Measurements from ENCODE around the gene PDE4B. TPM values are rescaled to one million over a fixed set of nuclear protein-coding genes. Genes with fewer than 3 reads are reported as not detected.

PDE4B gene
- total RNA-seq, 2 donors from 2014 or later = 114 to 132 TPM

DNA sequence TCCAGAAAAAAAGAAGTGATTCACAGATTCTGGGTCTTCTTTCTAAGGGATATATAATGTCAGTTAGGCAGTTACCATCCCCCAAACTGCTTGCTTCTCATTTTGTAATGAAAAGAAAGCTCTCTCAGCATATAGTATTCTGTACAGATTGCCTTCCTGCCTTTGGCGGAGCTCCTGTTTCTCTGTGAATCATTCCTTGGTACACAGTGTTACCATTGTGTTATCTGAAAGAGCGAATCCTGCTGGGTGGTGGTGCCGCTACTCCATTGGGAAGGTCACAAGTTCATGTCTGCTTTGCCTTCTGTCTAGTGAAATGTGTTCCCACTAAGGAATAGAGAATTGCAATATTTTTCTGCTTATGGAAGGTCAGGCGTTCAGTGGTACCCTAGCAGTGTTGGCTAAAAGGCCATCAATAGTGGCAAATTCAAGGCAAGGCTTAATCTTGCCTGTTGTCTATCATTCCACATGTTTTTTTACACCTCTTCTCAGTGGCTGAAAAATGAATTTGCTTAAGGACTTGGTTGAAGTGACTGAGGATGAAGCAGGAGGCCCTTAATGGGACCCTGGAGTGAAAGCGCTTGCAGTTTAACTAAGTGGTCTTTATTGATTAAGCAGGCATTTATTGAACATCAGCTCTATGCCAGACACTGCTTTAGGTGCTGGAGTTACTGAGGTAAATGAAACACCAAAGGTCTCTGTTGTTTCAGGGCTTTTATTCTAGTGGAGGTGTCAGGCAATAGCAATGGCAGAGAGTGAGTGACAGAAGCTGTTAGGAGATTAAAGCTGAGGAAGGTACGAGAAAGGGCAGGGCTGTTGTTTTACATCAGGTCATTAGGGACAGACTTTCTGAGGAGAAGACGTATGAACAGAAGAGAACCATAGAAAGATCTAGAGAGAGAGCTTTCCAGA lies 186.7 kb downstream of the PDE4B start:
- H3K4me1 Mint-ChIP-seq = no peaks in the 10 kb centered on the region
- H3K36me3 Mint-ChIP-seq (ENCODE audit: low read depth) = no peaks in the 10 kb centered on the region
- no peak for DNase-seq
- H3K27me3 Mint-ChIP-seq = peaks cover 24% of the 10 kb centered on the region
- H3K4me3 Mint-ChIP-seq = no peak overlapping the region
- no peak for ATAC-seq
- no peak overlapping the region for H3K27ac Mint-ChIP-seq
- peaks cover 2% of the 10 kb centered on the region for H3K9me3 ChIP-seq (ENCODE audit: control insufficient read depth, low read length, poor library complexity, severe bottlenecking)

- ATAC-seq = no peak
Measured at GRCh38 chr1:65980237-65980636, 187.5 kb downstream of the PDE4B start.

GRCh38 chr1:65983500-65983899 lies 190.8 kb downstream of the PDE4B start:
- Mint-ChIP-seq H3K27me3 (peaks cover 25% of the 10 kb centered on the region), H3K4me1 (no peaks in the 10 kb centered on the region), H3K27ac (no peak overlapping the region), H3K36me3 (ENCODE audit: low read depth) (no peaks in the 10 kb centered on the region), H3K4me3 (no peak overlapping the region)
- DNase-seq (no peak), ATAC-seq (no peak)
- no peaks in the 10 kb centered on the region for H3K9me3 ChIP-seq (ENCODE audit: control insufficient read depth, low read length, poor library complexity, severe bottlenecking)

More at GRCh38 chr1:65980237-65980636, 187.5 kb downstream of the PDE4B start:
- peaks cover 2% of the 10 kb centered on the region for H3K9me3 ChIP-seq (ENCODE audit: control insufficient read depth, low read length, poor library complexity, severe bottlenecking)
- H3K27me3 Mint-ChIP-seq = peaks cover 25% of the 10 kb centered on the region
- no peak overlapping the region for H3K4me3 Mint-ChIP-seq
- no peak overlapping the region for H3K27ac Mint-ChIP-seq
- H3K36me3 Mint-ChIP-seq (ENCODE audit: low read depth) = no peaks in the 10 kb centered on the region
- H3K4me1 Mint-ChIP-seq = no peaks in the 10 kb centered on the region
- DNase-seq = no peak

DNA sequence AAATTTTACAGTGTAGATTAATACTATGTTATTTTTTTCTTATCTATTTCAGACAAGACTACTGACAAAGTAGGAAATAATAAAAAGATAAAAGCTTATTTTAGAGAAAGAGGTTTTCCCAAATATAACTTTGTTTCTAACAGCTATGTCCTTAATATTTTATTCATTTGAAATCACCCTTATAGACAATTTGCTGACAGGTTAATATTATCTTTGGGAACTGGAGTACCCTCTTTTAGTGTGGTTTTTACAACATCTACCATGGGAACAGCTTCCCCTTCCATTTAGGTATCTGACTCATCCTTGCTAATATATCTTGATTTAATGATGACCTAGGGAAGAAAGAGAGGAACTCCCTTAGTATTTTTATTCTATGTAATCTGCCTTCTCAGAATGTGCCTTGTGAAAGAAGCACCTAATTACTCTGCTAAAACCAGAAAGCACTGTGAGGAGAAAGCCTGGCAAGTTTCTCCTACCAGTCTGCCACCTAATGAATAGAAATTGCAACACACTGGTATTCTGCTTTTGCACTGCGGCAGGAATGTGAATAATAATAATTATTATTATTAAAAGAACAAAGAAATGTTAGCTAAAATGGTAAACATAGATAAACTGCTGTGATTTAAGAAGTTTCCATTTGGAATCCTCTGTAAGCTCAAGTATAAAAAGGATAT lies 192.8 kb downstream of the PDE4B start:
- DNase-seq (no peak), ATAC-seq (no peak)
- no peaks in the 10 kb centered on the region for H3K9me3 ChIP-seq (ENCODE audit: control insufficient read depth, low read length, poor library complexity, severe bottlenecking)
- H3K36me3 Mint-ChIP-seq (ENCODE audit: low read depth) = no peaks in the 10 kb centered on the region
- H3K4me1 Mint-ChIP-seq = no peaks in the 10 kb centered on the region
- no peak overlapping the region for H3K4me3 Mint-ChIP-seq
- peaks cover 20% of the 10 kb centered on the region for H3K27me3 Mint-ChIP-seq
- no peak overlapping the region for H3K27ac Mint-ChIP-seq

DNA sequence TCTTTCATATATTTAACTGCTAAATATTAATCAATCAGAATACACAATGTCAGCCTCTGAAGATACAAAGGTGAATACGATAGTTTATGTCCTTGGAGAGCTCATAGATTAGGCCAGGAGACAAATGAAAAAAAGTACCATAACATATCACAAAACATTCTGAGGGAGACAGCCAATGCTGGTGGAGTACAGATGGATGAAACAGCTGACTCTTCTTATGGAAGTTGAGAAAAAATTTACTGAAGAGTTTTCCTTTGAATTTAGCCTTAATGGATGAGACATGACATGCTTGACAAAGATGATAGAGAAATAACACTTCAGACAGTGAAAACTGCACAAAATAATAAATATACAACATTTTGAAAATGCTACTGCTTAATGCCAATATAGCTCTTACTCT lies 193.5 kb downstream of the PDE4B start:
- DNase-seq (no peak), ATAC-seq (no peak)
- no peaks in the 10 kb centered on the region for H3K36me3 Mint-ChIP-seq (ENCODE audit: low read depth)
- H3K4me3 Mint-ChIP-seq = no peak overlapping the region
- H3K27ac Mint-ChIP-seq = no peak overlapping the region
- no peaks in the 10 kb centered on the region for H3K4me1 Mint-ChIP-seq
- H3K27me3 Mint-ChIP-seq = peaks cover 23% of the 10 kb centered on the region
- no peaks in the 10 kb centered on the region for H3K9me3 ChIP-seq (ENCODE audit: control insufficient read depth, low read length, poor library complexity, severe bottlenecking)

DNA sequence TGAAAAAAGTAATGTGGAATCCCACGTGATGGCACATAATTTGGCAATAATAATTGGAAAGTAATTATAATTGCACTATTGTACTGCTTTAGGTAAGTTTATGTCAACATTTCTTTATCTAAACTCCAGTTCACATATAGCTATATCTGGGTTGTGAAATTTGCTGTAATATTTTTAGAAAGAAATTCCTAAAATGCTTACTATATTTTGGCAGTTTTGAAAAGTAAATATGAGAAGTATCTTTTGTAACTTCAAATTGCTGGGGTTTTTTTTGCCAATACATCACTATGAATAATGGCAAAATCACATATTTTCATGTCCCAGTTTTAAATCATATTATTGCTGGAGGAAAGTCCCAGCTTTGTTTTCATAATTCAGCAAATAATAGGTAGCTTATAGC lies 197.5 kb downstream of the PDE4B start:
- no peaks in the 10 kb centered on the region for H3K9me3 ChIP-seq (ENCODE audit: control insufficient read depth, low read length, poor library complexity, severe bottlenecking)
- DNase-seq = no peak
- no peak overlapping the region for H3K27ac Mint-ChIP-seq
- no peaks in the 10 kb centered on the region for H3K4me1 Mint-ChIP-seq
- H3K36me3 Mint-ChIP-seq (ENCODE audit: low read depth) = no peaks in the 10 kb centered on the region
- no peak overlapping the region for H3K4me3 Mint-ChIP-seq
- ATAC-seq = no peak
- H3K27me3 Mint-ChIP-seq = peaks cover 19% of the 10 kb centered on the region

GRCh38 chr1:65991694-65992093 lies 199.0 kb downstream of the PDE4B start:
- ATAC-seq (no peak), DNase-seq (no peak)
- H3K27ac Mint-ChIP-seq = no peak overlapping the region
- H3K36me3 Mint-ChIP-seq (ENCODE audit: low read depth) = no peaks in the 10 kb centered on the region
- peaks cover 26% of the 10 kb centered on the region for H3K27me3 Mint-ChIP-seq
- no peak overlapping the region for H3K4me3 Mint-ChIP-seq
- H3K9me3 ChIP-seq (ENCODE audit: control insufficient read depth, low read length, poor library complexity, severe bottlenecking) = no peaks in the 10 kb centered on the region
- H3K4me1 Mint-ChIP-seq = no peaks in the 10 kb centered on the region

DNA sequence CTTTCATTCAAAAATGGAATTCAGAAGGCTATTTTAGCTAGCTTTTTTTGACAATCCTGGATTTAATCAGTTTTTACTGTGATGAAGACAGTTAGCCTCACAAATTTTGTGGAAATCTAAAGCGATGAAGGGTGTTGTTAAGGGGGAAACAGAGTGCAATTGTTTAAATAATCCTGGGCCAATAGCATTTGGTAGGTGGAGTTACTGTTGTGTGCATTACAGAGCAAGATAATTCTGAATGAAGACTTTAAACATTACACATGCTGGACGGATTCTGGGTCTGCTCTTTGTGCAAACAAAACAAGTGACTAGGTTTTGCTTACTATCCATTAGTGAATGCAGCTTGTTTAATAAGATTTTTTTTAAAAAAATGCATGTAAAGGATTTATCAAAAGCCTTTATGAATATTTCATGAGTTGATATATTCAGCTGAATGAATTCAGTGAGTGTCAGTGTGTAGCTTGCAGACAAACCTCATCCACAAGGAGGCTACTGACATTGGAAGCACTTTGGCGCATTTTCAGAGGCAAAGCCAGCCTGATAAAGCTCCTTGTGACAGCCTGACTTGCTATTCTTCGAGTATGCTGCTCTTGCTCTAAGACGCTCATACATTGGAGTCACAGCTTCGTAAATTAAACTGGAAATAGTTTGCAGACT lies 199.6 kb downstream of the PDE4B start:
- peaks cover 29% of the 10 kb centered on the region for H3K27me3 Mint-ChIP-seq
- H3K9me3 ChIP-seq (ENCODE audit: control insufficient read depth, low read length, poor library complexity, severe bottlenecking) = no peaks in the 10 kb centered on the region
- DNase-seq (no peak), ATAC-seq (no peak)
- no peaks in the 10 kb centered on the region for H3K4me1 Mint-ChIP-seq
- H3K4me3 Mint-ChIP-seq = no peak overlapping the region
- no peak overlapping the region for H3K27ac Mint-ChIP-seq
- H3K36me3 Mint-ChIP-seq (ENCODE audit: low read depth) = no peaks in the 10 kb centered on the region

- no peak overlapping the region for H3K27ac Mint-ChIP-seq
- no peaks in the 10 kb centered on the region for H3K9me3 ChIP-seq (ENCODE audit: control insufficient read depth, low read length, poor library complexity, severe bottlenecking)
- DNase-seq (no peak), ATAC-seq (no peak)
- no peaks in the 10 kb centered on the region for H3K36me3 Mint-ChIP-seq (ENCODE audit: low read depth)
- H3K27me3 Mint-ChIP-seq = peaks cover 35% of the 10 kb centered on the region
- no peak overlapping the region for H3K4me3 Mint-ChIP-seq
- H3K4me1 Mint-ChIP-seq = no peaks in the 10 kb centered on the region
Measured at GRCh38 chr1:65992831-65993271, 200.2 kb downstream of the PDE4B start.

GRCh38 chr1:65994223-65994622 lies 201.5 kb downstream of the PDE4B start:
- ATAC-seq (no peak), DNase-seq (no peak)
- no peaks in the 10 kb centered on the region for H3K4me1 Mint-ChIP-seq
- H3K4me3 Mint-ChIP-seq = no peak overlapping the region
- H3K27ac Mint-ChIP-seq = no peak overlapping the region
- no peaks in the 10 kb centered on the region for H3K36me3 Mint-ChIP-seq (ENCODE audit: low read depth)
- peaks cover 45% of the 10 kb centered on the region for H3K27me3 Mint-ChIP-seq
- no peaks in the 10 kb centered on the region for H3K9me3 ChIP-seq (ENCODE audit: control insufficient read depth, low read length, poor library complexity, severe bottlenecking)

- Mint-ChIP-seq H3K27me3 (peaks cover 56% of the 10 kb centered on the region), H3K36me3 (ENCODE audit: low read depth) (no peaks in the 10 kb centered on the region), H3K27ac (no peak overlapping the region), H3K4me1 (no peaks in the 10 kb centered on the region), H3K4me3 (no peak overlapping the region)
- H3K9me3 ChIP-seq (ENCODE audit: control insufficient read depth, low read length, poor library complexity, severe bottlenecking) = no peaks in the 10 kb centered on the region
- DNase-seq (no peak), ATAC-seq (no peak)
Measured at GRCh38 chr1:65995336-65995735, 202.6 kb downstream of the PDE4B start.

DNA sequence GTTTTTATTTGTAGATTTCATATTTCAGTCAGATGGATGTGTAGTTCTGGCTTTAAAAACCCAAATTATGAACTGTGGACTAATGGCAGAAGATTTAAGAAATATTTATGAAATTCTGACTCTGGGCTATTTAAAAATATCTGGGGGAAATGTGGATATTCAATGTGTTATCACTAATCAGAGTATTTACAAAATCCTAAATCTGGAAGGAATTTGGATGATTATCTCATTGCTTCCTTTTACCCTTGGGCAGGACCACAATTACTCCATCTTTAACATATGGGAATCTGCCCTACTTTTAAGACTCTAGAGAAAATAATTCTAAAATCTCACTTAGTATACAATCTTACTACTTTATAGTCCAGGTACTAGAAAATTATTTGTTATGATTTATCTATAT lies 203.2 kb downstream of the PDE4B start:
- Mint-ChIP-seq H3K27ac (no peak overlapping the region), H3K27me3 (peaks cover 60% of the 10 kb centered on the region), H3K4me1 (no peaks in the 10 kb centered on the region), H3K4me3 (no peak overlapping the region), H3K36me3 (ENCODE audit: low read depth) (no peaks in the 10 kb centered on the region)
- H3K9me3 ChIP-seq (ENCODE audit: control insufficient read depth, low read length, poor library complexity, severe bottlenecking) = no peaks in the 10 kb centered on the region
- ATAC-seq (no peak), DNase-seq (no peak)

GRCh38 chr1:65997693-65998092 lies 205.0 kb downstream of the PDE4B start:
- H3K27me3 Mint-ChIP-seq = peaks cover 47% of the 10 kb centered on the region
- H3K36me3 Mint-ChIP-seq (ENCODE audit: low read depth) = no peaks in the 10 kb centered on the region
- DNase-seq = no peak
- H3K9me3 ChIP-seq (ENCODE audit: control insufficient read depth, low read length, poor library complexity, severe bottlenecking) = no peaks in the 10 kb centered on the region
- H3K4me3 Mint-ChIP-seq = no peak overlapping the region
- no peaks in the 10 kb centered on the region for H3K4me1 Mint-ChIP-seq
- H3K27ac Mint-ChIP-seq = no peak overlapping the region
- no peak for ATAC-seq

Measured in T-helper 17 cell (primary cell).